ENCODE measurements around the gene CAP2.

- TF ChIP-seq CTCF (IDR thresholded peaks at IDR 0.05) (no peak), POLR2A (IDR thresholded peaks at IDR 0.05) (no peak)
Measured at GRCh38 chr6:17456711-17457110, 63.3 kb downstream of the CAP2 start.

Data from body of pancreas (tissue), 4 donors.